SU-DHL-6 (cell line): Measurements from ENCODE around the gene SYT17.

Experiments used
- H2AFZ ChIP-seq: fragments of 200-600 bp; sonication (generic); 2 replicates; pipeline ENCODE4 v1.6.1; 2014; ENCODE audit warnings: low read depth, mild to moderate bottlenecking, moderate library complexity, mixed read lengths, antibody characterized with exemption, low read length; ENCODE audit not compliant: severe bottlenecking
- H3F3A ChIP-seq: fragments of 200-600 bp; shearing (Covaris generic); 2 replicates; pipeline ENCODE4 v1.6.0; 2016; ENCODE audit warnings: antibody characterized with exemption, mild to moderate bottlenecking; ENCODE audit not compliant: insufficient read depth
- H3K27ac ChIP-seq: fragments of 200-600 bp; sonication (generic); 2 replicates; pipeline ENCODE4 v1.5.1; 2016; ENCODE audit warnings: low read depth, mild to moderate bottlenecking, low read length, moderate library complexity, mixed read lengths
- H3K27me3 ChIP-seq: fragments of 200-600 bp; sonication (generic), shearing (Covaris generic); 2 replicates; pipeline ENCODE4 v1.6.0; 2014; ENCODE audit warnings: mild to moderate bottlenecking, low read length
- H3K36me3 ChIP-seq: fragments of 200-600 bp; sonication (generic); 2 replicates; pipeline ENCODE4 v1.6.1; 2014; ENCODE audit warnings: mild to moderate bottlenecking, low read length, mixed read lengths
- H3K4me2 ChIP-seq: fragments of 300-600, 200-600 bp; shearing (Covaris generic), sonication (generic); 2 replicates; pipeline ENCODE4 v1.6.0; 2014; ENCODE audit warnings: low read length, low read depth, mild to moderate bottlenecking; ENCODE audit not compliant: poor library complexity, severe bottlenecking
- H3K4me3 ChIP-seq: fragments of 200-600 bp; sonication (generic); 2 replicates; pipeline ENCODE4 v1.5.1; 2014; ENCODE audit warnings: antibody characterized with exemption, low read length, mild to moderate bottlenecking, mixed read lengths; ENCODE audit not compliant: insufficient read depth, poor library complexity, severe bottlenecking
- H3K79me2 ChIP-seq: fragments of 200-600 bp; sonication (generic); 2 replicates; pipeline ENCODE4 v1.6.1; 2014; ENCODE audit warnings: mild to moderate bottlenecking, low read length, moderate library complexity; ENCODE audit not compliant: insufficient read depth
- H3K9ac ChIP-seq: fragments of 200-600 bp; sonication (generic); 2 replicates; pipeline ENCODE4 v1.7.0; 2014; ENCODE audit warnings: mild to moderate bottlenecking, low read length
- H3K9me2 ChIP-seq: fragments of 200-600 bp; sonication (generic); replicated peaks from 2 replicates; pipeline ENCODE4 v1.6.1; 2014; ENCODE audit warnings: low read length; ENCODE audit not compliant: insufficient read depth
- H3K9me3 ChIP-seq: fragments of 200-600 bp; sonication (generic); 2 replicates; pipeline ENCODE4 v1.6.1; 2014; ENCODE audit warnings: low read length, mixed read lengths; ENCODE audit not compliant: insufficient read depth
- H4K20me1 ChIP-seq: fragments of 200-600 bp; sonication (generic); 2 replicates; pipeline ENCODE4 v1.6.1; 2014; ENCODE audit warnings: low read depth, mild to moderate bottlenecking, antibody characterized with exemption, low read length, moderate library complexity, mixed read lengths
- CTCF ChIP-seq: fragments of 200-600 bp; sonication (generic); IDR thresholded peaks from one replicate; pipeline ENCODE4 v1.5.1; 2017; ENCODE audit warnings: antibody characterized with exemption, mild to moderate bottlenecking, low read length, moderate library complexity; ENCODE audit not compliant: insufficient read depth, poor library complexity, severe bottlenecking
- EZH2phosphoT487 ChIP-seq: fragments of 200-600 bp; sonication (generic), shearing (Covaris generic); conservative IDR thresholded peaks from 2 replicates; pipeline ENCODE4 v1.6.1; 2018; ENCODE audit warnings: mild to moderate bottlenecking, antibody characterized with exemption, low read length, moderate library complexity, mixed read lengths

SYT17 gene

DNA sequence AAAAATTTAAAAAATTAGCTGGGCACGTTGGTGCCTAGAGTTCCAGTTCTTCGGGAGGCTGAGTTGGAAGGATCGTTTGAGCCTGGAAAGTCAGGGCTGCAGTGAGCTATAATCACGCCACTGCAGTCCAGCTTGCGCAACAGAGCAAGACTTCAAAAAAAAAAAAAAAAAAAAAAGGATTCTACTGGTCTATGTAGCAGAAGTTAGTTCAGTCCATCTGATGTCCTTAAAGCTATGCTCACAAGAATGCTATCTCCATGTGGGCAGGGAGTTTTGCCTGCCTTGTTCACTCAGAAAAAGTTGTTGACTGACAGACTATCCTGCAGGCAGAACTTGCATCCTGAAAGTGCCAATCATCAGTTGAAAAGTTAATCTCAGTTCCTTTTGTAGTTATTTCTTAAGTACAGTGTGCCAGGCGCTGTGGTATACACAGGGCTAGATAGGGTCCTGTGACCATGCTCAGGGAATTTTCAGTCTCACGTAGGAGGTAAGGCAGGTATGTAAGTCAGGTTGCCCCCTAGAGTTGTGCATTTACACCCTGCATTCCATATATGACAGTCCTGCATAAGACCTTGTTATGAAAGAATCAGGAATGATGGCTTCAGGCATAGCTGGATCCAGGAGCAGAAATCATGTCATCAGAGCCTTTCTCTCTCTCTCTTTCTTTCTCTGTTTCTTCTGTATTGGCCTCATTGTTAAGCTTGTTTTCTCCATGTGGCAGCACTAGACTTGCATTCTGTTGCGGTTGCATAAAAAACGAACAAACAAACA, 7.6 kb downstream of the SYT17 start:
- Histone ChIP-seq H3K27me3 (no peaks in the 10 kb centered on the region), H3K27ac (no peak overlapping the region), H3K4me3 (no peak overlapping the region), H3K36me3 (no peaks in the 10 kb centered on the region), H4K20me1 (no peaks in the 10 kb centered on the region), H3K9ac (no peak overlapping the region), H3K9me3 (no peaks in the 10 kb centered on the region), H2AFZ (no peak overlapping the region), H3K79me2 (no peaks in the 10 kb centered on the region), H3K9me2 (no peaks in the 10 kb centered on the region), H3K4me2 (no peak overlapping the region), H3F3A (no peaks in the 10 kb centered on the region)
- TF ChIP-seq CTCF (no peak), EZH2phosphoT487 (no peak)

GRCh38 chr16:19177111-19177739, 9.2 kb downstream of the SYT17 start:
- H3K9me2 ChIP-seq, result no peaks in the 10 kb centered on the region
- H4K20me1 ChIP-seq, result no peaks in the 10 kb centered on the region
- no peak overlapping the region for H3K4me3 ChIP-seq
- no peaks in the 10 kb centered on the region for H3K79me2 ChIP-seq
- H3K27me3 ChIP-seq, result no peaks in the 10 kb centered on the region
- H3K36me3 ChIP-seq, result no peaks in the 10 kb centered on the region
- no peaks in the 10 kb centered on the region for H3F3A ChIP-seq
- H3K9me3 ChIP-seq, result no peaks in the 10 kb centered on the region
- H3K9ac ChIP-seq, result no peak overlapping the region
- H3K4me2 ChIP-seq, result no peak overlapping the region
- TF ChIP-seq CTCF (no peak), EZH2phosphoT487 (no peak)
- H2AFZ ChIP-seq, result no peak overlapping the region
- H3K27ac ChIP-seq, result no peak overlapping the region

- no peaks in the 10 kb centered on the region for H4K20me1 ChIP-seq
- no peaks in the 10 kb centered on the region for H3F3A ChIP-seq
- no peaks in the 10 kb centered on the region for H3K79me2 ChIP-seq
- H3K4me3 ChIP-seq, result no peak overlapping the region
- no peak overlapping the region for H3K4me2 ChIP-seq
- H2AFZ ChIP-seq, result no peak overlapping the region
- no peaks in the 10 kb centered on the region for H3K27me3 ChIP-seq
- TF ChIP-seq CTCF (peak; percentile 67), EZH2phosphoT487 (no peak)
- no peaks in the 10 kb centered on the region for H3K36me3 ChIP-seq
- no peak overlapping the region for H3K9ac ChIP-seq
- no peaks in the 10 kb centered on the region for H3K9me2 ChIP-seq
- H3K27ac ChIP-seq, result no peak overlapping the region
- H3K9me3 ChIP-seq, result no peaks in the 10 kb centered on the region
Measured at GRCh38 chr16:19179546-19180490, 11.8 kb downstream of the SYT17 start.
